Renal cortex interstitium (tissue), 15 donors: Measurements from ENCODE around the gene FANCF. TPM values are rescaled to one million over a fixed set of nuclear protein-coding genes. Genes with fewer than 3 reads are reported as not detected.
"Not testable (repeated sequence)": the region's sequence is repeated elsewhere in the genome, so short reads cannot be mapped to it uniquely, and the experiment has no call there.

ENCODE experiments used
- DNase-seq, 11 donors: peaks; one replicate each; pipeline ENCODE4 v3.0.0-alpha.2; 2013; ENCODE audit warnings: low read depth in 9 of 11, low spot score in 4 of 11; ENCODE audit errors: extremely low read depth in 1 of 11
- long read RNA-seq, 16 experiments: transcript quantifications; one replicate each; lab custom pipeline, GENCODE V29; 2026
- polyA plus RNA-seq, 3 donors: library from polyadenylated mRNA; unstranded; fragments of 120-200 nt; gene quantifications; one replicate each; pipeline ENCODE4 v1.2.1, GENCODE V29; 2013; ENCODE audit not compliant: insufficient read length in 3 of 3

The FANCF gene
- polyA plus RNA-seq = 10 to 100 TPM; 18.0 to 20.7 (median 19.2) TPM
- long read RNA-seq, donor 1, transcript FANCF-201 (1 exons, 2,952 nt) = major isoform, 18 of 18 reads
- long read RNA-seq, donor 1, partial matches to known transcripts = 0 of 18 reads
- long read RNA-seq, donor 1, other reads (novel, unspliced or antisense) = 0 of 18 reads
- long read RNA-seq, donor 2, transcript FANCF-201 (1 exons, 2,952 nt) = major isoform, 20 of 20 reads
- long read RNA-seq, donor 2, partial matches to known transcripts = 0 of 20 reads
- long read RNA-seq, donor 2, other reads (novel, unspliced or antisense) = 0 of 20 reads
- long read RNA-seq, donor 3, transcript FANCF-201 (1 exons, 2,952 nt) = major isoform, 39 of 39 reads
- long read RNA-seq, donor 3, partial matches to known transcripts = 0 of 39 reads
- long read RNA-seq, donor 3, other reads (novel, unspliced or antisense) = 0 of 39 reads
- long read RNA-seq, donor 4, transcript FANCF-201 (1 exons, 2,952 nt) = major isoform, 20 of 20 reads
- long read RNA-seq, donor 4, partial matches to known transcripts = 0 of 20 reads
- long read RNA-seq, donor 4, other reads (novel, unspliced or antisense) = 0 of 20 reads
- long read RNA-seq, donor 5 = 0 reads
- long read RNA-seq, donor 6, transcript FANCF-201 (1 exons, 2,952 nt) = major isoform, 19 of 19 reads
- long read RNA-seq, donor 6, partial matches to known transcripts = 0 of 19 reads
- long read RNA-seq, donor 6, other reads (novel, unspliced or antisense) = 0 of 19 reads
- long read RNA-seq, donor 7, transcript FANCF-201 (1 exons, 2,952 nt) = major isoform, 35 of 35 reads
- long read RNA-seq, donor 7, partial matches to known transcripts = 0 of 35 reads
- long read RNA-seq, donor 7, other reads (novel, unspliced or antisense) = 0 of 35 reads
- long read RNA-seq, donor 8, transcript FANCF-201 (1 exons, 2,952 nt) = major isoform, 50 of 50 reads
- long read RNA-seq, donor 8, partial matches to known transcripts = 0 of 50 reads
- long read RNA-seq, donor 8, other reads (novel, unspliced or antisense) = 0 of 50 reads
- long read RNA-seq, donor 9, transcript FANCF-201 (1 exons, 2,952 nt) = major isoform, 33 of 33 reads
- long read RNA-seq, donor 9, partial matches to known transcripts = 0 of 33 reads
- long read RNA-seq, donor 9, other reads (novel, unspliced or antisense) = 0 of 33 reads
- long read RNA-seq, donor 10, transcript FANCF-201 (1 exons, 2,952 nt) = major isoform, 30 of 30 reads
- long read RNA-seq, donor 10, partial matches to known transcripts = 0 of 30 reads
- long read RNA-seq, donor 10, other reads (novel, unspliced or antisense) = 0 of 30 reads
- long read RNA-seq, donor 11, transcript FANCF-201 (1 exons, 2,952 nt) = major isoform, 15 of 15 reads
- long read RNA-seq, donor 11, partial matches to known transcripts = 0 of 15 reads
- long read RNA-seq, donor 11, other reads (novel, unspliced or antisense) = 0 of 15 reads
- long read RNA-seq, donor 12, transcript FANCF-201 (1 exons, 2,952 nt) = major isoform, 9 of 9 reads
- long read RNA-seq, donor 12, partial matches to known transcripts = 0 of 9 reads
- long read RNA-seq, donor 12, other reads (novel, unspliced or antisense) = 0 of 9 reads
- long read RNA-seq, donor 13 = 0 reads
- long read RNA-seq, donor 14, transcript FANCF-201 (1 exons, 2,952 nt) = major isoform, 39 of 39 reads
- long read RNA-seq, donor 14, partial matches to known transcripts = 0 of 39 reads
- long read RNA-seq, donor 14, other reads (novel, unspliced or antisense) = 0 of 39 reads
- long read RNA-seq, donor 15, transcript FANCF-201 (1 exons, 2,952 nt) = major isoform, 11 of 11 reads
- long read RNA-seq, donor 15, partial matches to known transcripts = 0 of 11 reads
- long read RNA-seq, donor 15, other reads (novel, unspliced or antisense) = 0 of 11 reads
- long read RNA-seq, donor 16, transcript FANCF-201 (1 exons, 2,952 nt) = major isoform, 69 of 69 reads
- long read RNA-seq, donor 16, partial matches to known transcripts = 0 of 69 reads
- long read RNA-seq, donor 16, other reads (novel, unspliced or antisense) = 0 of 69 reads

GRCh38 chr11:22625448-22626287 is at the start of gene FANCF:
Gene FANCF (minus strand): TSS chr11:22625823. CDS start chr11:22625810, 13 bp downstream.
- peak; percentile 98 to 100 (median 98) for DNase-seq

DNA sequence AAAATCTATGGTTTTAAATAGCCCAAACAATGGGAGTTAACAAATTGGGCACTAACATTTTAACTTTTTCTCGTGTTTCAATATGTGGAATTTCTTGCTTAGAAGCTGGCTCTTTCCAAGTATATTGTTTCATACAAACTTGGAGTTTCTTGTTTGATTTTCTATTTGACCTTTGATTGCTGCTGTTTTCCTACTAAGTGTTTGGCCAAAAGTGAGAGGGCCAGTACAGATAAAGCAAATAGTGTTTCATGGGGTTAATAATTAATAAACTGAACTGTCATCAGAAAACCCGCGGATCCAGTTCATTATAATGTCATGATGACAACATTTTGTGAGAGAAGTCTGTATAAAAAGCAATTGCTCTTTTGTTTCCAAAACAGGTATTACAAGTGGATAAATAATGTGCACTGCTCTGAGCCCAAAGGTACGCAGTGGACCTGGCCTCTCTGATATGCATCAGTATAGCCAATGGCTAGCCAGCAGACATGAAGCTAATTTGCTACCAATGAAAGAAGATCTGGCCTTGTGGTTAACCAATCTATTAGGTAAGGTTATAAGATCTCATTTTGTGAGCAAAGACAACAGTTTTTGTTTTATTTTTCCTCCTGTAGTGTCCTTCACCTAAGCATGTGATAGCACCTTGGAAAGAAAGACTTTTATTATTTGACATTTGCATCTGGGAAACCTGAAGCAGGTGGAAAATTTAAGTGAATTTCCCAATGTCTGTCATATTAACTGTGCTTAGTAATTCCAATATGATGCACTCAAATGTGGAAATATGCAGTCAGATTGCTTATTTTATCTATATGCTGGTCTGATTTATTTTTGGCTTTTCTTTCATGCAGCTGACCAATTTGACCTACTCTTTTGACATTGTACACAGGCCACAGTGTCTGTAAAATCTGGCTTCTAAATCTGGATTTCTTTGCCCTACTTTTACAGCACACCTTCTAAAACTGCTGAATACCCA is 49.1 kb upstream of the FANCF start:
- DNase-seq = no peak

DNA sequence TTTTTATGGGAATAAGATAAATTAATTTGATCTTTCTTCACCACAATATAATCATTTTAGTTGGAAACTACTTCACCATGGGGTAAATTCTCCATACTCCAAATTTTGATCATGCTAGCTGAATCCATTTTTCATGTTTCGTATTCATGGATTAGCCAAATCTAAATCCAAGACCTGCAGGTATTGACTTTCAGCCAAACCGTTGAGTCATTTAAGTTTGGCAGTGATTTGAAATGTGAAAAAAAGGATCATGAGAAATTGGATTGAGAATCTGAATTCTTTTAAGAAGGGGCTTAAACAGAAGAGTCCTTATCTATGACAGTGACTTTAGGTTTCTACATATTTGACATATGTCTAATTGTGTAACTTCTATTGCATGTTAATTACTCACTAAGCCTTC is 46.1 kb upstream of the FANCF start:
- DNase-seq = no peak

DNA sequence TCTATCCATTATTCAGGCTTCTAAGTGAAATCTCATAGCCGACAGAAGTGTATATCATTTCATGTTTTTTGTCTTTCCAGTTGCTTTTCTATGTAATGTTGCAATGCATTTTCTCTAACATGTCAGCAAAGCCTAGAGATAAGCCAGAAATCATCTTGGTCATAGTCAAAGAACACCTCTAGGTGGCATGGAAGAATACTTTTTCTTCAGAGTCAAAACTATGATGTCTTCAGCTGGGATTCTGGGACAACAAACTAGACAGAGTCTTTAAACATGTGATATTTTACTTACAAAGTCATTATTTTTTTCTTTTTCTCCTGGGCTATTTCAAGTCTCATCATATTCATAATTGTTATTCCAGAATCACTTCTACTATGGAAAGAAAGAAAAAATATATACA is 45.2 kb upstream of the FANCF start:
- DNase-seq = no peak

DNA sequence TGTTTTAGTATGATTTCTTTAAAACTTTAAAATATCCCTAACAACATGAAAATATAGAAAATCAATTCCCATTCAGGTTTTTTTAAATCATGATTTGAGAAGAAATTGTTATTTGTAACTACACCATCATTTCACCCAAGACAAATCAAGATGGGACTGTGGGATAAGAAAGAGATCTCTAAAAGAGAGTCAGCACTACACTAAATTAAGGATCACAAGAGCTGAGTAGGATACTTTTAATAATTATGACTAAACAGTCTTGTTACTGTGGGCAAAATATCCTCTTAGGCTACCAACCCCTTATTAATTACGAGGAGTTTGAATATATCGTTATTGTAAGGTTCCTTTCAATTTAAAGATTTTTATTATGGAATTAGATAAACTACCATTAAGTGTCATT is 43.7 kb upstream of the FANCF start:
- no peak for DNase-seq

- DNase-seq = no peak
Measured at GRCh38 chr11:22668005-22668796, 42.6 kb upstream of the FANCF start.

- DNase-seq = peak in 7 of 11 donors; percentile 9 to 36 (median 28)
Measured at GRCh38 chr11:22666688-22667439, 41.2 kb upstream of the FANCF start.

GRCh38 chr11:22666325-22666687 is 40.7 kb upstream of the FANCF start, which contains the start of gene GAS2:
Gene GAS2 (plus strand): TSS chr11:22666611. CDS start chr11:22674870, 8,259 bp downstream.
- peak in 5 of 11 donors; percentile 10 to 35 (median 21) for DNase-seq

DNA sequence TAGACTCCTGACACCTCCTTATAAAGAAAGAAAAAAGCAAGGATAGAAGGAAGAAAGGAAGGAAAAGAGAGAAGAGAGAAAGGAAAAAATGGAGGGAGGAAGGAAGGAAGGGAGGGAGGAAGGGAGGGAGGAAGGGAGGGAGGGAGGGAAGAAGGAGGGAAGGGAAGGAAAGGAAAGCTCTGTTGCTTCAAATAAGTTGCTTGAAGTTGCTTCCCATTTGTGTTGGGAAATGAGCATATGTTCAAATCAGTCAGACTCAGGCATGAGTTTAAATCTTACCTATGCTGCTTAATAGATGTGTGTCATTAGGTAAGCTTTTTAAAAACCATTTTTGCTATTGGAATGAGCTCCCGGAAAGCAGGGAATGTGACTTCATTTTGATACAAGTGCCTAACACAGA is 34.2 kb upstream of the FANCF start:
- no peak for DNase-seq

GRCh38 chr11:22657101-22657694 is 31.6 kb upstream of the FANCF start:
- no peak for DNase-seq

DNA sequence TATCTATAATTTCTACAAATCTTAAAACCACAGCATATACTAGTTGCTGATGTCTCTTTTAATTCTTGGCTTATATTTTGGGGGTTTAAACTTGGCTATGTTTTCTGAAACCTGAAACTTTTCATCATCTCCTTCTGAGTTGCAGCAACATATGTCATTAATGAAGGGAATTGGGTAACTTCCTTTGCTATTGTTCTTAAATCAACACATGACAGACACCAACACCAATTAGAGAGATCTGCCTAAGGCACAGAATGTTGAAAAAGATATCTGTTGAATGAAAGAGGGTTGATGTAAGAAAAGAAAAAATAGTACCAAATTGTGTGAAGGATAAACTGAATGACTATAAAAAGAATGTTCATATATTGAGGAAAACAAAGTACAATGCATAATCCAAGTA is 30.5 kb upstream of the FANCF start:
- DNase-seq = no peak

- DNase-seq = not testable (repeated sequence)
Measured at GRCh38 chr11:22652346-22652745, 26.7 kb upstream of the FANCF start.

DNA sequence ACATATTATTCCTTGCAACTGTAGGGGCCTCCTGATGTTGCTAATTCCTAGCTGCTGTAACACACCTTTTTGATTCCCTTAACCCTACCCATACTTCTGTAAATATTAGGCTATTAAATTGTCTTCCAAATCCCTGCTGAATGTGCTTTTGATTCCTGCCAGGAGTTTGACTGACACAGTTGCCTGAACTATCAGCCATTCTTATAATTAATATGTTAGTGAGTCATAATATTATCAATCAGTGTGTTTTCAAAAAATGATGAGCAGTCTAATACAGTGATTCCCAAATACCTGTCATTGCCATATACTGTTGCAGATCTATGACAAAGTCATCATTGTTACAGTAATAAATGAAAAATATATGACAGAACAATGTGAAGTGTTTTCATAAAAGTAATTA is 15.9 kb upstream of the FANCF start:
- DNase-seq = no peak

- DNase-seq = no peak
Measured at GRCh38 chr11:22640862-22641261, 15.2 kb upstream of the FANCF start.
